Dermis blood vessel endothelial cell (primary cell): ENCODE results near the gene PER2. TPM values are rescaled to one million over a fixed set of nuclear protein-coding genes. Genes with fewer than 3 reads are reported as not detected.
"Not testable (repeated sequence)": the region's sequence is repeated elsewhere in the genome, so short reads cannot be mapped to it uniquely, and the experiment has no call there.

ENCODE experiments used
- DNase-seq: peaks from one replicate; pipeline ENCODE4 v3.0.0; 2010
- total RNA-seq: library from RNA; depleted of rRNA; stranded (reverse); fragments of >200 nt; gene quantifications from 2 replicates; pipeline ENCODE4 v1.2.3, GENCODE V29; 2014

PER2 gene
- total RNA-seq, 1 donor from 2014 or later: 1.2 TPM

- no peak for DNase-seq
These were observed 2.3 kb downstream of the PER2 start for GRCh38 chr2:238286095-238286494.

GRCh38 chr2:238285653-238286082, 2.7 kb downstream of the PER2 start:
- peak; percentile 28 for DNase-seq

- no peak for DNase-seq
These were observed 3.5 kb downstream of the PER2 start for GRCh38 chr2:238284802-238285515.

- no peak for DNase-seq
These were observed 5.3 kb downstream of the PER2 start for GRCh38 chr2:238282861-238283738.

- no peak for DNase-seq
These were observed 6.5 kb downstream of the PER2 start for GRCh38 chr2:238281826-238282480.

GRCh38 chr2:238280083-238280825, 8.2 kb downstream of the PER2 start:
- no peak for DNase-seq

GRCh38 chr2:238279324-238279682, 9.1 kb downstream of the PER2 start:
- no peak for DNase-seq

- no peak for DNase-seq
These were observed 9.6 kb downstream of the PER2 start for GRCh38 chr2:238278626-238279323.

- no peak for DNase-seq
These were observed 10.7 kb downstream of the PER2 start for GRCh38 chr2:238277695-238278094.

GRCh38 chr2:238274152-238274865, 14.1 kb downstream of the PER2 start:
- DNase-seq: no peak

GRCh38 chr2:238273433-238273832, 15.0 kb downstream of the PER2 start:
- not testable (repeated sequence) for DNase-seq

- no peak for DNase-seq
These were observed 16.3 kb downstream of the PER2 start for GRCh38 chr2:238272156-238272555.

- DNase-seq: not testable (repeated sequence)
These were observed 16.7 kb downstream of the PER2 start for GRCh38 chr2:238271686-238272085.

- no peak for DNase-seq
These were observed 17.3 kb downstream of the PER2 start for GRCh38 chr2:238271061-238271554.

- DNase-seq: no peak
These were observed 17.8 kb downstream of the PER2 start for GRCh38 chr2:238270606-238271005.

- DNase-seq: no peak
These were observed 18.7 kb downstream of the PER2 start for GRCh38 chr2:238269741-238270140.

- no peak for DNase-seq
These were observed 20.3 kb downstream of the PER2 start for GRCh38 chr2:238267884-238268680.

- DNase-seq: no peak
These were observed 21.1 kb downstream of the PER2 start for GRCh38 chr2:238267341-238267710.

- DNase-seq: no peak
These were observed 22.8 kb downstream of the PER2 start for GRCh38 chr2:238265605-238266004.

GRCh38 chr2:238264072-238264460, 24.3 kb downstream of the PER2 start:
- no peak for DNase-seq
